ENCODE measurements around the gene P3H1. TPM values are rescaled to one million over a fixed set of nuclear protein-coding genes. Genes with fewer than 3 reads are reported as not detected.
A peak's percentile ranks its signal among the peaks of the same experiment; 100 is the strongest.

P3H1 gene
- total RNA-seq, 1 donor from 2014 or later: 86.0 TPM

- H3K36me3 Mint-ChIP-seq (ENCODE audit: unreplicated experiment): peaks cover 48% of the 10 kb centered on the region
- no peak for TF ChIP-seq CTCF (IDR thresholded peaks at IDR 0.05; ENCODE audit: partially characterized antibody, unreplicated experiment)
- H3K27me3 Mint-ChIP-seq (ENCODE audit: unreplicated experiment): peaks cover 13% of the 10 kb centered on the region
- DNase-seq: no peak
- peaks cover 8% of the 10 kb centered on the region for H3K9me3 Mint-ChIP-seq (ENCODE audit: unreplicated experiment)
- no peak overlapping the region for H3K27ac Mint-ChIP-seq (ENCODE audit: unreplicated experiment)
- H3K4me3 Mint-ChIP-seq (ENCODE audit: unreplicated experiment): no peak overlapping the region
- H3K4me1 Mint-ChIP-seq (ENCODE audit: low read depth, unreplicated experiment): peaks cover 4% of the 10 kb centered on the region
Measured at GRCh38 chr1:42750041-42750440, 16.8 kb downstream of the P3H1 start.

GRCh38 chr1:42748461-42749410 lies 18.1 kb downstream of the P3H1 start:
- no peak for DNase-seq
- no peak for TF ChIP-seq CTCF (IDR thresholded peaks at IDR 0.05; ENCODE audit: partially characterized antibody, unreplicated experiment)
- peaks cover 40% of the 10 kb centered on the region for H3K36me3 Mint-ChIP-seq (ENCODE audit: unreplicated experiment)
- H3K9me3 Mint-ChIP-seq (ENCODE audit: unreplicated experiment): peaks cover 6% of the 10 kb centered on the region
- H3K4me1 Mint-ChIP-seq (ENCODE audit: low read depth, unreplicated experiment): peaks cover 7% of the 10 kb centered on the region
- no peak overlapping the region for H3K27ac Mint-ChIP-seq (ENCODE audit: unreplicated experiment)
- no peak overlapping the region for H3K4me3 Mint-ChIP-seq (ENCODE audit: unreplicated experiment)
- H3K27me3 Mint-ChIP-seq (ENCODE audit: unreplicated experiment): peaks cover 12% of the 10 kb centered on the region

- H3K4me3 Mint-ChIP-seq (ENCODE audit: unreplicated experiment): no peak overlapping the region
Measured at GRCh38 chr1:42748021-42748420, 18.8 kb downstream of the P3H1 start.

GRCh38 chr1:42747125-42747524 lies 19.7 kb downstream of the P3H1 start:
- peaks cover 27% of the 10 kb centered on the region for H3K36me3 Mint-ChIP-seq (ENCODE audit: unreplicated experiment)
- peaks cover 12% of the 10 kb centered on the region for H3K4me1 Mint-ChIP-seq (ENCODE audit: low read depth, unreplicated experiment)
- peaks cover 17% of the 10 kb centered on the region for H3K27me3 Mint-ChIP-seq (ENCODE audit: unreplicated experiment)
- peak; percentile 57 for TF ChIP-seq CTCF (IDR thresholded peaks at IDR 0.05; ENCODE audit: partially characterized antibody, unreplicated experiment)
- H3K27ac Mint-ChIP-seq (ENCODE audit: unreplicated experiment): peak overlapping the region; percentile 12
- no peak overlapping the region for H3K4me3 Mint-ChIP-seq (ENCODE audit: unreplicated experiment)
- DNase-seq: peak; percentile 78
- peaks cover 11% of the 10 kb centered on the region for H3K9me3 Mint-ChIP-seq (ENCODE audit: unreplicated experiment)

More at GRCh38 chr1:42748021-42748420, 18.8 kb downstream of the P3H1 start:
- Mint-ChIP-seq H3K27me3 (ENCODE audit: unreplicated experiment) (peaks cover 16% of the 10 kb centered on the region), H3K36me3 (ENCODE audit: unreplicated experiment) (peaks cover 36% of the 10 kb centered on the region), H3K4me1 (ENCODE audit: low read depth, unreplicated experiment) (peaks cover 11% of the 10 kb centered on the region), H3K27ac (ENCODE audit: unreplicated experiment) (no peak overlapping the region), H3K9me3 (ENCODE audit: unreplicated experiment) (peaks cover 9% of the 10 kb centered on the region)
- no peak for TF ChIP-seq CTCF (IDR thresholded peaks at IDR 0.05; ENCODE audit: partially characterized antibody, unreplicated experiment)
- no peak for DNase-seq
